Small intestine (tissue), 7 donors: ENCODE measurements around the gene CCDC142. TPM values are rescaled to one million over a fixed set of nuclear protein-coding genes. Genes with fewer than 3 reads are reported as not detected.
"Not testable (repeated sequence)": the region's sequence is repeated elsewhere in the genome, so short reads cannot be mapped to it uniquely, and the experiment has no call there.

ENCODE experiments used
- DNase-seq, 2 donors: peaks; one replicate each; pipeline versions ENCODE4 v3.0.0 to v3.0.0-alpha.2; 2013
- FAIRE-seq: peaks from 2 replicates; lab custom pipeline; 2012; peaks lifted over from hg19 to GRCh38; lab: Jason Lieb, UNC
- H3K27ac ChIP-seq, 3 donors: one replicate each; pipeline ENCODE4 v1.5.1; 2013; ENCODE audit warnings: low read length in 2 of 3, mild to moderate bottlenecking in 2 of 3, control low read depth in 1 of 3, inconsistent platforms in 1 of 3, low read depth in 1 of 3, moderate library complexity in 1 of 3
- H3K27me3 ChIP-seq, 3 donors: one replicate each; pipeline ENCODE4 v1.6.1; 2013; ENCODE audit warnings: low read length in 3 of 3, inconsistent platforms in 1 of 3; ENCODE audit not compliant: control insufficient read depth in 3 of 3, insufficient read depth in 3 of 3
- H3K36me3 ChIP-seq, 3 donors: one replicate each; pipeline ENCODE4 v1.6.1; 2013; ENCODE audit warnings: low read length in 3 of 3, inconsistent platforms in 1 of 3, low read depth in 1 of 3, mild to moderate bottlenecking in 1 of 3, moderate library complexity in 1 of 3; ENCODE audit not compliant: control insufficient read depth in 3 of 3, insufficient read depth in 2 of 3
- H3K4me1 ChIP-seq, 3 donors: one replicate each; pipeline ENCODE4 v1.6.1; 2013; ENCODE audit warnings: low read length in 2 of 3, inconsistent platforms in 1 of 3, low read depth in 1 of 3, mild to moderate bottlenecking in 1 of 3, moderate library complexity in 1 of 3; ENCODE audit not compliant: control insufficient read depth in 3 of 3, insufficient read depth in 2 of 3
- H3K4me3 ChIP-seq, 3 donors: one replicate each; pipeline ENCODE4 v1.5.1; 2013; ENCODE audit warnings: low read length in 3 of 3, control low read depth in 1 of 3, inconsistent platforms in 1 of 3, low read depth in 1 of 3, mild to moderate bottlenecking in 1 of 3, moderate library complexity in 1 of 3
- H3K9me3 ChIP-seq, 2 donors: one replicate each; pipeline ENCODE4 v1.6.1; 2013; ENCODE audit warnings: low read depth in 1 of 2, low read length in 1 of 2; ENCODE audit not compliant: control insufficient read depth in 2 of 2, insufficient read depth in 1 of 2
- WGBS, 3 donors: extraction: QIAGEN DNeasy Blood & Tissue Kit; methylation state at CpG; one replicate each; pipeline ENCODE4 v1.1.7; 2013; 5-methylcytosine and 5-hydroxymethylcytosine counted together
- polyA plus RNA-seq, 4 donors: library from polyadenylated mRNA; stranded (reverse) in 3 of 4; unstranded in 1 of 4; fragments of 200-250 nt in 3 of 4; fragments of 120-200 nt in 1 of 4; gene quantifications; one replicate each; pipeline versions ENCODE4 v1.2.1 to v1.2.3, GENCODE V29; 2013
- donor health status: healthy with polysubstance abuse.
- donor health status: control.
- donor health status: control.
- donor health status: Bipolar disorder and iron deficiency.
- donor health status: healthy.

CCDC142 gene
- polyA plus RNA-seq, 4 donors: 4.1 to 21.0 (median 8.4) TPM

GRCh38 chr2:74459503-74460118 is 23.2 kb downstream of the CCDC142 start:
- peaks cover 3 to 37% (median 7%) of the 10 kb centered on the region in 3 donors for H3K36me3 ChIP-seq
- H3K9me3 ChIP-seq, H3K27me3 ChIP-seq, FAIRE-seq, H3K27ac ChIP-seq, H3K4me3 ChIP-seq: not testable (repeated sequence)
- peak in 1 of 2 donors; percentile 2 for DNase-seq
- 56 to 77% (median 64%) methylated on average over 13 of the region's 13 CpGs for WGBS, 3 donors
- H3K4me1 ChIP-seq: peaks cover 3 to 48% (median 9%) of the 10 kb centered on the region in 3 donors

- H3K4me1 ChIP-seq: peaks cover 3 to 46% (median 9%) of the 10 kb centered on the region in 3 donors
- no peaks in the 10 kb centered on the region for H3K27me3 ChIP-seq
- H3K9me3 ChIP-seq: no peaks in the 10 kb centered on the region
- 0 to 2% (median 2%) methylated on average over 10 of the region's 10 CpGs for WGBS, 3 donors
- peak overlapping the region; percentile 39 to 92 (median 72) for H3K4me3 ChIP-seq
- peak overlapping the region; percentile 16 to 73 (median 32) for H3K27ac ChIP-seq
- peaks cover 3 to 32% (median 7%) of the 10 kb centered on the region in 3 donors for H3K36me3 ChIP-seq
- FAIRE-seq (no peak), DNase-seq (peak in 1 of 2 donors; percentile 26)
These were observed 23.8 kb downstream of the CCDC142 start for GRCh38 chr2:74458938-74459363.

- 0 to 1% (median 0%) methylated on average over 32 to 38 of the region's 38 CpGs for WGBS, 3 donors
These were observed 24.5 kb downstream of the CCDC142 start, which contains the start of gene WBP1 for GRCh38 chr2:74458132-74458937. Gene WBP1, plus strand, starts transcription at chr2:74458438. Its CDS starts 165 bp downstream, at chr2:74458603.

GRCh38 chr2:74457549-74458131 is 25.2 kb downstream of the CCDC142 start:
- Histone ChIP-seq H3K9me3 (no peaks in the 10 kb centered on the region), H3K27ac (peak overlapping the region; percentile 92 to 98 (median 97)), H3K36me3 (peaks cover 1 to 26% (median 7%) of the 10 kb centered on the region in 3 donors), H3K4me3 (peak overlapping the region; percentile 39 to 92 (median 67)), H3K4me1 (peaks cover 3 to 37% (median 8%) of the 10 kb centered on the region in 3 donors), H3K27me3 (no peaks in the 10 kb centered on the region)
- DNase-seq (peak in 1 of 2 donors; percentile 66), FAIRE-seq (no peak)
- 0 to 1% (median 0%) methylated on average over 36 to 46 of the region's 46 CpGs for WGBS, 3 donors

More at GRCh38 chr2:74458132-74458937, 24.5 kb downstream of the CCDC142 start, which contains the start of gene WBP1:
- DNase-seq: peak; percentile 100
- Histone ChIP-seq H3K4me1 (peaks cover 3 to 44% (median 9%) of the 10 kb centered on the region in 3 donors), H3K27ac (peak within 1 kb of the TSS; percentile 92 to 98 (median 97)), H3K36me3 (peaks cover 3 to 32% (median 7%) of the 10 kb centered on the region in 3 donors), H3K9me3 (no peaks in the 10 kb centered on the region), H3K4me3 (peak within 1 kb of the TSS; percentile 39 to 92 (median 72)), H3K27me3 (no peaks in the 10 kb centered on the region)
- FAIRE-seq: peak; percentile 70

- FAIRE-seq (no peak), DNase-seq (no peak)
- peak overlapping the region; percentile 86 to 98 (median 97) for H3K27ac ChIP-seq
- H3K9me3 ChIP-seq: no peaks in the 10 kb centered on the region
- H3K36me3 ChIP-seq: peaks cover 0 to 21% (median 3%) of the 10 kb centered on the region in 3 donors
- H3K4me1 ChIP-seq: peaks cover 3 to 34% (median 6%) of the 10 kb centered on the region in 3 donors
- peak overlapping the region; percentile 39 to 92 (median 67) for H3K4me3 ChIP-seq
- 1% methylated on average over 27 of the region's 27 CpGs for WGBS, 3 donors
- H3K27me3 ChIP-seq: no peaks in the 10 kb centered on the region
These were observed 25.7 kb downstream of the CCDC142 start for GRCh38 chr2:74457129-74457548.

- WGBS, 3 donors: 0 to 1% (median 1%) methylated on average over 40 of the region's 40 CpGs
- Histone ChIP-seq H3K27me3 (no peaks in the 10 kb centered on the region), H3K36me3 (peaks cover 0 to 4% (median 0%) of the 10 kb centered on the region in 3 donors), H3K4me3 (peak within 1 kb of the TSS; percentile 50 to 89 (median 55)), H3K27ac (peak within 1 kb of the TSS; percentile 3 to 53 (median 42)), H3K9me3 (no peaks in the 10 kb centered on the region), H3K4me1 (peaks cover 3 to 34% (median 6%) of the 10 kb centered on the region in 3 donors)
- DNase-seq (peak; percentile 99), FAIRE-seq (no peak)
These were observed 27.9 kb downstream of the CCDC142 start, which contains the start of gene INO80B for GRCh38 chr2:74454654-74455511. Gene INO80B, plus strand, starts transcription at chr2:74455087. Its CDS starts 30 bp downstream, at chr2:74455117.

- DNase-seq: no peak
- Histone ChIP-seq H3K27ac (no peak overlapping the region), H3K9me3 (no peaks in the 10 kb centered on the region), H3K27me3 (no peaks in the 10 kb centered on the region), H3K4me3 (no peak overlapping the region), H3K4me1 (peaks cover 3 to 15% (median 3%) of the 10 kb centered on the region in 3 donors), H3K36me3 (no peaks in the 10 kb centered on the region)
- WGBS, 3 donors: 81 to 85% (median 83%) methylated on average over 3 of the region's 3 CpGs
- FAIRE-seq: no peak
These were observed 32.1 kb downstream of the CCDC142 start for GRCh38 chr2:74450570-74451190.
